Vagina (tissue), 2 donors: ENCODE data around the gene HTRA3. TPM values are rescaled to one million over a fixed set of nuclear protein-coding genes. Genes with fewer than 3 reads are reported as not detected.

Experiments
- DNase-seq, 2 donors: peaks; one replicate each; pipeline ENCODE4 v3.0.0-alpha.2; 2017; ENCODE audit errors: extremely low spot score in 2 of 2
- H3K27ac ChIP-seq: fragments of 200-600 bp; sonication (generic); one replicate; pipeline ENCODE4 v1.5.1; 2019
- H3K27me3 ChIP-seq: fragments of 200-600 bp; sonication (generic); one replicate; pipeline ENCODE4 v1.5.1; 2019
- H3K36me3 ChIP-seq, 2 donors: fragments of 200-600 bp; sonication (generic); one replicate each; pipeline ENCODE4 v1.5.1; 2017 to 2019
- H3K4me1 ChIP-seq: fragments of 200-600 bp; sonication (generic); one replicate; pipeline ENCODE4 v1.5.1; 2019
- H3K4me3 ChIP-seq, 2 donors: fragments of 200-600 bp; sonication (generic); 1 replicate in 1 of 2; 2 replicates in 1 of 2; pipeline ENCODE4 v1.5.1; 2016 to 2019
- H3K9me3 ChIP-seq: fragments of 200-600 bp; sonication (generic); one replicate; pipeline ENCODE4 v1.5.1; 2019
- POLR2A ChIP-seq, 2 donors: fragments of 450-650 bp; IDR thresholded peaks; one replicate each; pipeline ENCODE4 v1.6.1; 2017; ENCODE audit warnings: antibody characterized with exemption in 2 of 2, mild to moderate bottlenecking in 2 of 2, moderate library complexity in 2 of 2
- POLR2AphosphoS5 ChIP-seq, 2 donors: sonication (generic); formaldehyde crosslinking; IDR thresholded peaks; one replicate each; pipeline ENCODE4 v1.9.0; 2017; ENCODE audit warnings: antibody characterized with exemption in 2 of 2, mild to moderate bottlenecking in 2 of 2, low read depth in 1 of 2; ENCODE audit not compliant: insufficient read depth in 1 of 2
- intact Hi-C: fragments of 100-400 bp; cut with DNase I; formaldehyde crosslinking; loops from one replicate; pipeline ENCODE4 v1.15.1; 2023
- total RNA-seq: library from RNA; depleted of rRNA; stranded (reverse); fragments of >200 nt; gene quantifications from one replicate; pipeline ENCODE4 v1.2.3, GENCODE V29; 2016
- TF ChIP-seq, protein P1 (sequence below), 3 experiments: fragments of 450-650 bp in 2 of 3; fragments of 200-600 bp in 1 of 3; sonication (generic) in 1 of 3; IDR thresholded peaks; one replicate each; pipeline ENCODE4 v1.5.1; 2017 to 2019; ENCODE audit warnings: antibody characterized with exemption in 3 of 3, mild to moderate bottlenecking in 2 of 3, moderate library complexity in 2 of 3

The HTRA3 gene
- total RNA-seq, 1 donor from 2014 or later: 33.1 TPM

DNA sequence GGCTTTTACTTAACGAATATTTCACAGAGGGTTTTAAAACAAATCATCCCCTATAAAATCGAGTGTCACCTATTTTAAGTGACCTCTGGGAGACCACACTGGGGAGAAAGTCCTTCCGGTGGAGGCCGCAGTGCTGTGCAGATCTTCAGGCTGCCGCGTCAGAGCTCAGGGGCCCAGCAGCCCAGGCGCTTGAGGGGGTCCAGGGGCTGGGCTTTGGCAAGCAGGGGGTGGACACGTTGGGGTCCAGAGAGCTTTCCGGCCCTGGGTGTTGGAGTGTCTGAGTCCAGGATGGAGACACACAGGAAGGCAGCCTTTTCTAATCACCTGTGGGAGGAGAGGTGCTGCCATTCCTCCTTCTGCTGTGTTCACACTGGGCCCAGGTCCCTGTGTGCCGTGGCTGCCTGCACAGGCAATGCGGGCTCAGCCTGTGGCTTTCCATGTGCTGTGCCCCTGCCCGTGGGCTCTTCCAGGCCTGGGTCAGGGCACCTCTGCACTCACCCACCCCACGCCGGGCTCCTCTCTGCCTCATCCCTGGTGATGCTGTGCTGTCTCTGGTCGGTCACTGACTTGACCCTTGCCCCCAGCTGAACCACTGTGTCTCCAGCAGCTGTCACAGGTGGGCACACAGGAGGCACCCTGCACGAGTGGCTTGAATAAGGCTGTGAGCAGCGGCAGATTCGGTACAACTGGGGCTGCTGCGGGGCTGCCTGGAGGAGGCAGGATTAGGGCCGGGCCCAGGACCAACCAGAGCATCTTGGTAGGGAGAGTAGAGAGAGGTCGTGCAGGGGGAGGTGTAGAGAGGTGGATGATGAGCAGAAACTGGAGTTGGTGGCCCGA is 10.0 kb downstream of the HTRA3 start:
- no peaks in the 10 kb centered on the region for H3K27me3 ChIP-seq
- H3K9me3 ChIP-seq: no peaks in the 10 kb centered on the region
- H3K27ac ChIP-seq: peak overlapping the region; percentile 89
- H3K4me3 ChIP-seq: no peak overlapping the region
- no peaks in the 10 kb centered on the region for H3K36me3 ChIP-seq
- DNase-seq: no peak
- TF ChIP-seq, protein P1, sequence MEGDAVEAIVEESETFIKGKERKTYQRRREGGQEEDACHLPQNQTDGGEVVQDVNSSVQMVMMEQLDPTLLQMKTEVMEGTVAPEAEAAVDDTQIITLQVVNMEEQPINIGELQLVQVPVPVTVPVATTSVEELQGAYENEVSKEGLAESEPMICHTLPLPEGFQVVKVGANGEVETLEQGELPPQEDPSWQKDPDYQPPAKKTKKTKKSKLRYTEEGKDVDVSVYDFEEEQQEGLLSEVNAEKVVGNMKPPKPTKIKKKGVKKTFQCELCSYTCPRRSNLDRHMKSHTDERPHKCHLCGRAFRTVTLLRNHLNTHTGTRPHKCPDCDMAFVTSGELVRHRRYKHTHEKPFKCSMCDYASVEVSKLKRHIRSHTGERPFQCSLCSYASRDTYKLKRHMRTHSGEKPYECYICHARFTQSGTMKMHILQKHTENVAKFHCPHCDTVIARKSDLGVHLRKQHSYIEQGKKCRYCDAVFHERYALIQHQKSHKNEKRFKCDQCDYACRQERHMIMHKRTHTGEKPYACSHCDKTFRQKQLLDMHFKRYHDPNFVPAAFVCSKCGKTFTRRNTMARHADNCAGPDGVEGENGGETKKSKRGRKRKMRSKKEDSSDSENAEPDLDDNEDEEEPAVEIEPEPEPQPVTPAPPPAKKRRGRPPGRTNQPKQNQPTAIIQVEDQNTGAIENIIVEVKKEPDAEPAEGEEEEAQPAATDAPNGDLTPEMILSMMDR (IDR thresholded peaks at IDR 0.05): no peak
- TF ChIP-seq POLR2A (IDR thresholded peaks at IDR 0.05) (no peak), POLR2AphosphoS5 (IDR thresholded peaks at IDR 0.05; ENCODE audit: insufficient read depth in 1 of 2, low read depth in 1 of 2) (no peak)
- peaks cover 81% of the 10 kb centered on the region for H3K4me1 ChIP-seq
- intact Hi-C loops: loop anchor here (10.0 kb wide), 1 partner anchor 125 kb away; no protein-coding TSS in a partner anchor

DNA sequence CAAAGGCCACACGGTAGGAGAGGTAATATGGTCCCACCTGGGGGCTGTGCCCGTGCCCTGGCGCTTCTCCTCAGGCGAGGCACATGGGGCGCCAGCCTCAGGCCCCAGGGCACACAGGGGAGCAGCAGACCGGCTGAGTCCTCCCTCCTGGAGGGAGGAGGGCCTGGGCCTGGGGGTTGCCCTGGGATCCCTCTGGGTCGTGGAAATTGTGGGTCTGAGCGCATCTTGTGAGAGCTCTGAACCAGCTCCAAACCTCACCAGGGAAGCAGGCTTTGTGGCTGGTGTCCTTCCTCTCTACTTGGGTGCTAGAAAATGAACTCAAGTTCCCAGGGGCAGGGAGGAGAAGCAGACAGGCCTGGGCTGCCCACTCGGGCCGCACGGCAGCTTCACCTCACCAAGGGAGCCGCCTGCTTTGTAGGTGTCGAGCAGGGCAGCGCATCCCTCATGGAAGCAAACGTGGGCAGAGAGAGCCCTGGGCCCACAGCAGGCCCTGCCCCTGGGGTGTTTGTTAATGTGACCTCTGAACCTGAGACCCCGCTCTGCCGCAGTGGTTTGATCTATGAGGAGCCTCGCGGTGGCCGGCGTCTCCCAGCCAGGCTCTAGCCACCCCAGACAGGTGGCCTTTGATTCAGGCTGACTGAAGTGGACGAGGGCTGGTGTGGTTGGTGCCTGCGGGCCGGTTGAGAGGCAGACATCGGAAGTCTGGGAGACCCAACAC is 10.8 kb downstream of the HTRA3 start:
- DNase-seq: no peak
- intact Hi-C loops: no loop called here
- Histone ChIP-seq H3K27me3 (no peaks in the 10 kb centered on the region), H3K9me3 (no peaks in the 10 kb centered on the region), H3K27ac (peak overlapping the region; percentile 89), H3K36me3 (no peaks in the 10 kb centered on the region), H3K4me3 (no peak overlapping the region), H3K4me1 (peaks cover 74% of the 10 kb centered on the region)
- TF ChIP-seq POLR2A (IDR thresholded peaks at IDR 0.05) (no peak), POLR2AphosphoS5 (IDR thresholded peaks at IDR 0.05; ENCODE audit: insufficient read depth in 1 of 2, low read depth in 1 of 2) (no peak)
- TF ChIP-seq, protein P1 (IDR thresholded peaks at IDR 0.05): no peak

DNA sequence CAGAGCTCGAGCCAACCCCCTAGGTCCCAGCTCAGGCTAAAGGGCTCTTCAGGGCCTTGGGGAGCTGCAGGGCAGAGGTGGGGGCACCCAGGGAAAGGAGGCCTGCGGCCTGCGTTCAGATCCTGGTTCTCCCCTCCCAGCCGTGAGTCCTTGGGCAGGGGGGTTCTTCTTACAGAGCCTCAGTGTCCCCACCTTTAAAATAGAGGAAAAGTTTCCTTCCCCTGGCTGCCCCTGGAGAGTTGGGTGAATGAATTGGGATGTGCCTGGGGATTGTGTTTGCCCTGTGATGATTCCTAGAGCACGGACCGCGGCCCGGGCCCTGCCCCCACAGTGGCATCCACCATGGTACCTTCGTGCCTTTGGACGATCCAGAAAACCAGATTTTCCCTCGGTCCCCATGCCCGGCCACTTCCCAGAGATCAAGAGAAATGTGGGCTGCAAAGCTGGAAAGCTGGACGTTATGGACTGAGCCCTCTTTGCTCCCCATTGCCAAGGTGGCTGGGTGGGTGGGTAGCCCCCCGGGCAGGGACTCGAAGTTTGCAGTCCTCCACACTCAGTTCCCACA is 11.4 kb downstream of the HTRA3 start:
- Histone ChIP-seq H3K4me1 (peaks cover 67% of the 10 kb centered on the region), H3K4me3 (no peak overlapping the region), H3K27me3 (no peaks in the 10 kb centered on the region), H3K9me3 (no peaks in the 10 kb centered on the region), H3K27ac (peak overlapping the region; percentile 89), H3K36me3 (no peaks in the 10 kb centered on the region)
- intact Hi-C loops: no loop called here
- TF ChIP-seq POLR2AphosphoS5 (IDR thresholded peaks at IDR 0.05; ENCODE audit: insufficient read depth in 1 of 2, low read depth in 1 of 2) (no peak), POLR2A (IDR thresholded peaks at IDR 0.05) (no peak)
- TF ChIP-seq, protein P1 (IDR thresholded peaks at IDR 0.05): no peak
- no peak for DNase-seq

DNA sequence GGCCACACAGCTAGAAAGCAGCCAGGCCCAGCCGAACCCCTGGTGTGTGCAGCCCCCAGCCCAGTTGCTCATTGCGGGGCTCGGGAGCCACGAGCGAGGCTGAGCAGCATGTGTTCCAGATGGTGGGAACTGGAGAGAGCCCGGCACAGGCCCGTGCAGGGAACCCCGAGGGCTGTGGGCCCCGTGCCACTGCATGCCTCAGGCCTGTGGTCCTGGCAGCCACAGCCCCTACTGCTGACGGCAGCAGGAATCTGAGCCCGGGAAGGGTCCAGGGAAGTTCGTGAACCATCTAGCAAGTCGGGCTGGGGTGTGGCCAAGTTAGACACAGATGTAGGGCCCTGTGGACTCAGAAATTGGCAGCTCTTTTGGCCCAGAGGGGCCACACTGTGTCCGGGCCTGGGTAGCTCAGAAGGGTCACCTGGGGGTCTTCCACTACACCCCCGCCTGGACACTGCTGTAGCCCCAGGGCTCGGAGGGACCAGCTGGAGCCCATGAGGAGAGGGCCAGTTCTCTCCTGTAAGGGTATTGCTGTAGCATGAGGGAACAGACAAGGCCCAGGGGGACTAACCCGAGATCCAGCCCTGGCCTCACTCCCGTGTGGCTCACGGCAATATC is 12.1 kb downstream of the HTRA3 start:
- H3K27ac ChIP-seq: peak overlapping the region; percentile 89
- DNase-seq: no peak

More for the DNA sequence above, 12.1 kb downstream of the HTRA3 start:
- Histone ChIP-seq H3K4me3 (no peak overlapping the region), H3K36me3 (no peaks in the 10 kb centered on the region), H3K27me3 (no peaks in the 10 kb centered on the region), H3K4me1 (peaks cover 60% of the 10 kb centered on the region), H3K9me3 (no peaks in the 10 kb centered on the region)
- intact Hi-C loops: no loop called here
- TF ChIP-seq POLR2AphosphoS5 (IDR thresholded peaks at IDR 0.05; ENCODE audit: insufficient read depth in 1 of 2, low read depth in 1 of 2): peak; percentile 20 to 86
- TF ChIP-seq, protein P1 (IDR thresholded peaks at IDR 0.05): no peak
